ENCODE data around the gene NLRC3.

GRCh38 chr16:3566990-3567389 lies 10.2 kb downstream of the NLRC3 start:
- TF ChIP-seq EZH2 (IDR thresholded peaks at IDR 0.05; ENCODE audit: low read length, unreplicated experiment), result no peak
- no peak for TF ChIP-seq CTCF (conservative IDR thresholded peaks at IDR 0.05; ENCODE audit: low read depth, low read length)

All from PC-3 (cell line).